ENCODE data around the gene ADAP1. TPM values are rescaled to one million over a fixed set of nuclear protein-coding genes. Genes with fewer than 3 reads are reported as not detected.

Gene ADAP1
- total RNA-seq, 2 experiments from 2014 or later, result 34.6 to 40.9 TPM

DNA sequence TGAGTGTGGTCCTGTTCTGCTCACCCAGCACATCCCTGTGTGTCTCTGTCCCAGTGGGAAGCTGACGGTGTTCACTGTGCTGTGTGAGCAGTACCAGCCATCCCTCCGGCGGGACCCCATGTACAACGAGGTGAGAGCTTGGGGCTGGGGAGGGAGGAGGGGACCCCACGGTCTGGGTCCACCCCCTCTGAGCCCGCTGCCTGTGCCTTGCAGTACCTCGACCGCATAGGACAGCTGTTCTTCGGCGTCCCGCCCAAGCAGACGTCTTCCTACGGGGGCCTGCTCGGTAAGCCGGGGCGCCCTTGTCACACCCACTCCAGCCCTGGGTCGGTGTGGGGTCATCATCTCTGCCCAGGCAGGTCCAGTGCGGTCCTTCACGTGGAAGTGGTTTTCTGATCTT is 60.8 kb downstream of the ADAP1 start:
- no peak for DNase-seq
- CTCF ChIA-PET, result no interaction called here
- ATAC-seq, result no peak
- peaks cover 42% of the 10 kb centered on the region for H3K36me3 Mint-ChIP-seq (ENCODE audit: low read depth)
- no peaks in the 10 kb centered on the region for H3K9me3 Mint-ChIP-seq
- intact Hi-C loops (cut with micrococcal nuclease), result no loop called here
- no peak overlapping the region for H3K27ac Mint-ChIP-seq
- no peaks in the 10 kb centered on the region for H3K27me3 Mint-ChIP-seq
- no peak overlapping the region for H3K4me3 Mint-ChIP-seq
- POLR2A ChIA-PET, result interaction anchor here (1.2 kb wide), 1 partner anchor 14 kb away, joined by 5 read pairs; no protein-coding TSS in a partner anchor
- H3K4me1 Mint-ChIP-seq (ENCODE audit: low read depth), result peaks cover 2% of the 10 kb centered on the region
- TF ChIP-seq, protein P1, sequence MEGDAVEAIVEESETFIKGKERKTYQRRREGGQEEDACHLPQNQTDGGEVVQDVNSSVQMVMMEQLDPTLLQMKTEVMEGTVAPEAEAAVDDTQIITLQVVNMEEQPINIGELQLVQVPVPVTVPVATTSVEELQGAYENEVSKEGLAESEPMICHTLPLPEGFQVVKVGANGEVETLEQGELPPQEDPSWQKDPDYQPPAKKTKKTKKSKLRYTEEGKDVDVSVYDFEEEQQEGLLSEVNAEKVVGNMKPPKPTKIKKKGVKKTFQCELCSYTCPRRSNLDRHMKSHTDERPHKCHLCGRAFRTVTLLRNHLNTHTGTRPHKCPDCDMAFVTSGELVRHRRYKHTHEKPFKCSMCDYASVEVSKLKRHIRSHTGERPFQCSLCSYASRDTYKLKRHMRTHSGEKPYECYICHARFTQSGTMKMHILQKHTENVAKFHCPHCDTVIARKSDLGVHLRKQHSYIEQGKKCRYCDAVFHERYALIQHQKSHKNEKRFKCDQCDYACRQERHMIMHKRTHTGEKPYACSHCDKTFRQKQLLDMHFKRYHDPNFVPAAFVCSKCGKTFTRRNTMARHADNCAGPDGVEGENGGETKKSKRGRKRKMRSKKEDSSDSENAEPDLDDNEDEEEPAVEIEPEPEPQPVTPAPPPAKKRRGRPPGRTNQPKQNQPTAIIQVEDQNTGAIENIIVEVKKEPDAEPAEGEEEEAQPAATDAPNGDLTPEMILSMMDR (IDR thresholded peaks at IDR 0.05), result no peak

DNA sequence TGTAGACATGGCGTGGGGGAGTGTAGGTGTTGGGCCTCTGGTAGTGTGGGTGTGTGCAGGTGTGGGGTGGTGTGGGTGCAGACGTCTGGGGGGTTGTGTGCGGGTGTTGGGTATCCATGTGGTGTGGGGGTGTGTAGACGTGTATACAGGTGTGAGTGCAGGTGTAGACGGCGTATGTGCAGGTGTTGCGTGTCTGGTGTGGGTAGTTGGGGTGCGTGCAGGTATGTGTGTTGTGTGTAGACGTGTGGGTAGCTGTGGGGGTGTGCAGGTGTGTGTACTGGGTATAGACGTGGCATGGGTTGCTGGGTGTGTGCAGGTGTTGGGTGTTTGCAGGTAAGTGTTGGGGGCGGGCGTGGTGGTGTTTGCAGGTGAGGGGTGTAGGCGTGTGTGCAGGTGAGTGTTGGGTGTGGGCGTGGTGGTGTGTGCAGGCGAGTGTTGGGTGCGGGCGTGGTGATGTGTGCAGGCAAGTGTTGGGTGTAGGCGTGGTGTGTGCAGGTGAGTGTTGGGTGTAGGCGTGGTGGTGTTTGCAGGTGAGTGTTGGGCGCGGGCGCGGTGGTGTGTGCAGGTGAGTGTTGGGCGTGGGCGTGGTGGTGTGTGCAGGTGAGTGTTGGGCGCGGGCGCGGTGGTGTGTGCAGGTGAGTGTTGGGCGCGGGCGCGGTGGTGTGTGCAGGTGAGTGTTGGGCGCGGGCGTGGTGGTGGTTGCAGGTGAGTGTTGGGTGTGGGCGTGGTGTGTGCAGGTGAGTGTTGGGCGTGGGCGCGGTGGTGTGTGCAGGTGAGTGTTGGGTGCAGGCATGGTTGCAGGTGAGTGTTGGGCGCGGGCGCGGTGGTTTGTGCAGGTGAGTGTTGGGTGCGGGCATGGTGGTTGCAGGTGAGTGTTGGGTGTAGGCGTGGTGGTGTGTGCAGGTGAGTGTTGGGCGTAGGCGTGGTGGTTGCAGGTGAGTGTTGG is 61.6 kb downstream of the ADAP1 start:
- Mint-ChIP-seq H3K27me3 (no peaks in the 10 kb centered on the region), H3K9me3 (no peaks in the 10 kb centered on the region), H3K36me3 (ENCODE audit: low read depth) (peaks cover 42% of the 10 kb centered on the region), H3K4me3 (no peak overlapping the region), H3K4me1 (ENCODE audit: low read depth) (peaks cover 2% of the 10 kb centered on the region), H3K27ac (no peak overlapping the region)
- CTCF ChIA-PET, result no interaction called here
- DNase-seq (no peak), ATAC-seq (no peak)
- POLR2A ChIA-PET, result no interaction called here
- intact Hi-C loops (cut with micrococcal nuclease), result no loop called here
- TF ChIP-seq, protein P1 (IDR thresholded peaks at IDR 0.05), result no peak

DNA sequence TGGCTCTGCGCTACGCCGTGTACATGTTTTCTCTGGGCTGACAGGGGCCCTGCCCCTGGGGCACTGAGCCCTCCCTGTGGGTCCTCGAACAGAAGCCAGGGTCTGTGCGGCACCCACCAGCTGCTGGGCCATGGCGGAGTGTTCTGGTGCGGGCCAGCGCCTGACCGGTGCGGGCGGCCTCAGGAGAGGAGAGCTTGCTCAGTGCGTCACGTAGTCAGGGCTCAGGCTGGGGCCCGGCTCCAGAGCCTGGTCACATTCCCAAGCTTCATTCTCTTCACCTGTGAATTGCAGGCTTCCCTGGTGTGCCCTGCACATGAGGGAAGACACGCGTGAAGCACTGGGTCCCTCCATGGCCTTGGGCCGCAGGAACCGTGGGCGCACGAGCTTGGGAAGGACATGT is 62.7 kb downstream of the ADAP1 start:
- Mint-ChIP-seq H3K36me3 (ENCODE audit: low read depth) (peaks cover 42% of the 10 kb centered on the region), H3K27ac (no peak overlapping the region), H3K9me3 (no peaks in the 10 kb centered on the region), H3K27me3 (no peaks in the 10 kb centered on the region), H3K4me1 (ENCODE audit: low read depth) (peaks cover 2% of the 10 kb centered on the region), H3K4me3 (no peak overlapping the region)
- no peak for DNase-seq
- TF ChIP-seq, protein P1 (IDR thresholded peaks at IDR 0.05), result no peak
- ATAC-seq, result no peak
- ChIA-PET POLR2A (no interaction called here), CTCF (interaction anchor here (1.2 to 1.5 kb wide), 2 partner anchors 12 to 102 kb away, joined by 3 to 4 read pairs; no protein-coding TSS in a partner anchor)
- intact Hi-C loops (cut with micrococcal nuclease), result no loop called here

DNA sequence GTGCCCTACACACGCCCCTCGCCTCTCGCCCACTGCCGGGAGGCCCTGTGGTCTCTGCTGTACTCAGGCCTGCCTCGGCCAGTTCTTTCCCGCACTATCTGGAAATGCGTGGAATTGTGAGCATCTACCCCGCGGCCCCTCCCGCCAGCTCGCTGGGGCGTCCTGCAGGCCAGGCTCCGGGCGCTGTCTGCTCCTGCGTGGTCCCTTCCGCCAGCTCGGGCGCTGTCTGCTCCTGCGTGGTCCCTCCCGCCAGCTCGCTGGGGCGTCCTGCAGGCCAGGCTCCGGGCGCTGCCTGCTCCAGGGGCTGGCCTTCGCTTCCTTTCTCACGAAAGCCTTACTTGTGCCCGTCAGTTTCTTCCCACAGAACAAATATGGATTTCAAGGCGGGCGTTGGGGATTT is 63.2 kb downstream of the ADAP1 start:
- Mint-ChIP-seq H3K36me3 (ENCODE audit: low read depth) (peaks cover 40% of the 10 kb centered on the region), H3K9me3 (no peaks in the 10 kb centered on the region), H3K4me3 (no peak overlapping the region), H3K4me1 (ENCODE audit: low read depth) (peaks cover 3% of the 10 kb centered on the region), H3K27me3 (no peaks in the 10 kb centered on the region), H3K27ac (no peak overlapping the region)
- ChIA-PET POLR2A (no interaction called here), CTCF (interaction anchor here (1.2 to 1.5 kb wide), 2 partner anchors 11 to 102 kb away, joined by 3 to 4 read pairs; no protein-coding TSS in a partner anchor)
- DNase-seq, result no peak
- no peak for ATAC-seq
- intact Hi-C loops (cut with micrococcal nuclease), result no loop called here
- TF ChIP-seq, protein P1 (IDR thresholded peaks at IDR 0.05), result no peak

DNA sequence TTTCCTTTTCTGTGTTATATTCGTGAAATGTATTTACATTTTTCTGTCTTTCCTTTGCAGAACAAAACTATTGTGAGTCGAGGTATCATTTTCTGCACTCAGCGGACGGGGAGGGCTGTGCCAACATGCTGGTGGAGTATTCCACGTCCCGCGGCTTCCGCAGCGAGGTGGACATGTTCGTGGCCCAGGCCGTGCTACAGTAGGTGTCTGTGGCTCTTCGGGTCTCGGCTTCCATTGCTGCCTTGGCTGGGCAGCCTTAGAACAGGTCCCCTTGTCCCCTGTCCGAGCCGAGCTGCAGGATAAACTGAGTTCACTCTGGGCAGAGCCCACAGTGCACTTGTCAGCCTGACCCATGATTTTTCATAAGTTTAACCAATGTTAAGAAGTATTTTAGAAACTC is 63.6 kb downstream of the ADAP1 start:
- ATAC-seq, result no peak
- TF ChIP-seq, protein P1 (IDR thresholded peaks at IDR 0.05), result no peak
- Mint-ChIP-seq H3K27ac (no peak overlapping the region), H3K27me3 (no peaks in the 10 kb centered on the region), H3K9me3 (no peaks in the 10 kb centered on the region), H3K36me3 (ENCODE audit: low read depth) (peaks cover 36% of the 10 kb centered on the region), H3K4me1 (ENCODE audit: low read depth) (peaks cover 4% of the 10 kb centered on the region), H3K4me3 (no peak overlapping the region)
- ChIA-PET CTCF (interaction anchor here (1.2 to 1.5 kb wide), 2 partner anchors 11 to 103 kb away, joined by 3 to 4 read pairs; no protein-coding TSS in a partner anchor), POLR2A (no interaction called here)
- intact Hi-C loops (cut with micrococcal nuclease), result no loop called here
- DNase-seq, result no peak

All from activated CD8-positive, alpha-beta T cell treated with anti-CD3 and anti-CD28 coated beads for 36 hours (primary cell).